ENCODE results near the gene HBZ. TPM values are rescaled to one million over a fixed set of nuclear protein-coding genes. Genes with fewer than 3 reads are reported as not detected.

The HBZ gene
- total and polyA plus RNA-seq, 2 of the 13 experiments (the other 11 are each of a cell fraction or from before 2014, with no cell fraction given) = 0.21 TPM; not detected in 1

GRCh38 chr16:183005-183404, 30.6 kb downstream of the HBZ start:
- Histone ChIP-seq H3K27me3 (ENCODE audit: control insufficient read depth in 1 of 2, insufficient read depth in 2 of 2, low read length in 2 of 2) (peaks cover 0 to 3% of the 10 kb centered on the region in 2 experiments; a peak in 2 of 5 replicates), H3K4me1 (ENCODE audit: insufficient read depth, low read length) (peaks cover 23% of the 10 kb centered on the region), H4K20me1 (ENCODE audit: insufficient read depth, low read length) (0 out of 2 replicates have a peak, but pooled peaks cover 1% of the 10 kb centered on the region), H3K9ac (ENCODE audit: insufficient read depth, low read depth, low read length) (no peak overlapping the region), H3K27ac (ENCODE audit: extremely low read length, insufficient read depth, low read length) (no peak overlapping the region), H3K4me2 (ENCODE audit: low read depth, low read length) (no peak overlapping the region), H3K4me3 (replicated peaks in 1 of 3; ENCODE audit: insufficient read depth in 1 of 3, low read depth in 2 of 3, low read length in 3 of 3) (no peak overlapping the region), H3K79me2 (ENCODE audit: insufficient read depth, low read length) (no peaks in the 10 kb centered on the region), H3K36me3 (replicated peaks in 1 of 2; ENCODE audit: control insufficient read depth in 1 of 2, insufficient read depth in 2 of 2, low read length in 2 of 2) (peaks cover 3 to 4% of the 10 kb centered on the region in 2 experiments; a peak in 2 of 5 replicates), H3K9me3 (ENCODE audit: low read length) (no peaks in the 10 kb centered on the region), H2AFZ (ENCODE audit: low read length) (no peak overlapping the region)
- DNase-seq (ENCODE audit: low spot score) (no peak), FAIRE-seq (no peak), ATAC-seq (no peak)
- in situ Hi-C loops (cut with HindIII; ENCODE audit: extremely low pct_ligation_motif_present, low pct_unique_long_range_greater_than_20kb) = loop anchor here (5.0 kb wide), 1 partner anchor 76 kb away; no protein-coding TSS in a partner anchor
- intact Hi-C loops (cut with micrococcal nuclease; ENCODE audit: unreplicated experiment) = no loop called here
- no TSS peak for BruUV-seq (replicated peaks)
- CTCF ChIA-PET (ENCODE audit: low intra/inter-chr PET ratio, low total read pairs) = no interaction called here
- 93% methylated on average over 6 of the region's 7 CpGs for WGBS (ENCODE audit: low lambda C conversion rate)
- TF ChIP-seq RBM22 (optimal IDR thresholded peaks at IDR 0.05; ENCODE audit: low read length) (peak; percentile 36), AGO2 (optimal IDR thresholded peaks at IDR 0.05; ENCODE audit: low read depth, low read length) (peak; percentile 67), CENPT (CRISPR knock-in tag; IDR thresholded peaks at IDR 0.05; ENCODE audit: low read depth) (no peak)
- POLR2A ChIA-PET = no interaction called here

- Histone ChIP-seq H4K20me1 (ENCODE audit: insufficient read depth, low read length) (0 out of 2 replicates have a peak, but pooled peaks cover 4% of the 10 kb centered on the region), H3K36me3 (replicated peaks in 1 of 2; ENCODE audit: control insufficient read depth in 1 of 2, insufficient read depth in 2 of 2, low read length in 2 of 2) (peaks cover 15 to 23% of the 10 kb centered on the region in 2 experiments), H3K27ac (ENCODE audit: extremely low read length, insufficient read depth, low read length) (no peak overlapping the region), H2AFZ (ENCODE audit: low read length) (no peak overlapping the region), H3K9me3 (ENCODE audit: low read length) (no peaks in the 10 kb centered on the region), H3K9ac (ENCODE audit: insufficient read depth, low read depth, low read length) (no peak overlapping the region), H3K27me3 (ENCODE audit: control insufficient read depth in 1 of 2, insufficient read depth in 2 of 2, low read length in 2 of 2) (no peaks in the 10 kb centered on the region), H3K4me1 (ENCODE audit: insufficient read depth, low read length) (peaks cover 14% of the 10 kb centered on the region; the same call in 1 of the 2 replicates), H3K4me2 (ENCODE audit: low read depth, low read length) (no peak overlapping the region), H3K79me2 (ENCODE audit: insufficient read depth, low read length) (no peaks in the 10 kb centered on the region), H3K4me3 (replicated peaks in 1 of 3; ENCODE audit: insufficient read depth in 1 of 3, low read depth in 2 of 3, low read length in 3 of 3) (no peak overlapping the region)
- no TSS peak for BruUV-seq (replicated peaks)
- DNase-seq (ENCODE audit: low spot score) (no peak), ATAC-seq (no peak), FAIRE-seq (no peak)
- CTCF ChIA-PET (ENCODE audit: low intra/inter-chr PET ratio, low total read pairs) = no interaction called here
- POLR2A ChIA-PET = no interaction called here
- in situ Hi-C loops (cut with HindIII; ENCODE audit: extremely low pct_ligation_motif_present, low pct_unique_long_range_greater_than_20kb) = no loop called here
- intact Hi-C loops (cut with micrococcal nuclease; ENCODE audit: unreplicated experiment) = no loop called here
- WGBS (ENCODE audit: low lambda C conversion rate) = 95% methylated on average over 13 of the region's 13 CpGs
- TF ChIP-seq CREBL2 (CRISPR knock-in tag; IDR thresholded peaks at IDR 0.05; ENCODE audit: borderline replicate concordance) (no peak), ARID2 (CRISPR knock-in tag; IDR thresholded peaks at IDR 0.05; ENCODE audit: borderline replicate concordance) (no peak), ZNF205 (CRISPR knock-in tag; IDR thresholded peaks at IDR 0.05) (no peak), ZFAT (CRISPR knock-in tag; conservative IDR thresholded peaks at IDR 0.05) (no peak), DBP (CRISPR knock-in tag; IDR thresholded peaks at IDR 0.05; ENCODE audit: not compliant biosample characterization) (no peak), ZNF710 (CRISPR knock-in tag; IDR thresholded peaks at IDR 0.05; ENCODE audit: borderline replicate concordance) (no peak), MTA3 (CRISPR knock-in tag; IDR thresholded peaks at IDR 0.05) (no peak), SIX1 (CRISPR knock-in tag; IDR thresholded peaks at IDR 0.05; ENCODE audit: borderline replicate concordance) (no peak), ZBTB1 (CRISPR knock-in tag; IDR thresholded peaks at IDR 0.05; ENCODE audit: borderline replicate concordance) (no peak), ZNF549 (CRISPR knock-in tag; IDR thresholded peaks at IDR 0.05) (no peak)
These were observed 32.8 kb downstream of the HBZ start for GRCh38 chr16:185213-185612.
